A673 (cell line): ENCODE data around the gene BRAT1.

Experiments used
- EZH2 ChIP-seq: fragments of 200-600 bp; sonication (generic); IDR thresholded peaks from 2 replicates; pipeline ENCODE4 v1.6.1; 2017; ENCODE audit warnings: borderline replicate concordance, low read depth, mild to moderate bottlenecking, mixed read lengths, antibody characterized with exemption, low read length; ENCODE audit not compliant: poor library complexity, severe bottlenecking
- TF ChIP-seq, protein P1 (sequence below): fragments of 300-800, 200-600 bp; sonication (generic); conservative IDR thresholded peaks from 2 replicates; pipeline ENCODE4 v1.5.1; 2017; ENCODE audit warnings: low read depth, mild to moderate bottlenecking, antibody characterized with exemption, low read length, moderate library complexity, mixed read lengths

GRCh38 chr7:2587134-2587533 is 31.8 kb upstream of the BRAT1 start:
- TF ChIP-seq, protein P1, sequence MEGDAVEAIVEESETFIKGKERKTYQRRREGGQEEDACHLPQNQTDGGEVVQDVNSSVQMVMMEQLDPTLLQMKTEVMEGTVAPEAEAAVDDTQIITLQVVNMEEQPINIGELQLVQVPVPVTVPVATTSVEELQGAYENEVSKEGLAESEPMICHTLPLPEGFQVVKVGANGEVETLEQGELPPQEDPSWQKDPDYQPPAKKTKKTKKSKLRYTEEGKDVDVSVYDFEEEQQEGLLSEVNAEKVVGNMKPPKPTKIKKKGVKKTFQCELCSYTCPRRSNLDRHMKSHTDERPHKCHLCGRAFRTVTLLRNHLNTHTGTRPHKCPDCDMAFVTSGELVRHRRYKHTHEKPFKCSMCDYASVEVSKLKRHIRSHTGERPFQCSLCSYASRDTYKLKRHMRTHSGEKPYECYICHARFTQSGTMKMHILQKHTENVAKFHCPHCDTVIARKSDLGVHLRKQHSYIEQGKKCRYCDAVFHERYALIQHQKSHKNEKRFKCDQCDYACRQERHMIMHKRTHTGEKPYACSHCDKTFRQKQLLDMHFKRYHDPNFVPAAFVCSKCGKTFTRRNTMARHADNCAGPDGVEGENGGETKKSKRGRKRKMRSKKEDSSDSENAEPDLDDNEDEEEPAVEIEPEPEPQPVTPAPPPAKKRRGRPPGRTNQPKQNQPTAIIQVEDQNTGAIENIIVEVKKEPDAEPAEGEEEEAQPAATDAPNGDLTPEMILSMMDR = no peak
- no peak for TF ChIP-seq EZH2
